MM.1S (cell line): ENCODE measurements around the gene ANKRD2.
A peak's percentile ranks its signal among the peaks of the same experiment; 100 is the strongest.

Experiments used
- DNase-seq: peaks from one replicate; pipeline ENCODE4 v3.0.0-alpha.2; 2015
- H2AFZ ChIP-seq: fragments of 300-600 bp; sonication (generic); 2 replicates; pipeline ENCODE4 v1.6.0; 2016; ENCODE audit warnings: antibody characterized with exemption, low read length
- H3F3A ChIP-seq: fragments of 300-600 bp; sonication (generic); 2 replicates; pipeline ENCODE4 v1.6.1; 2016; ENCODE audit warnings: mild to moderate bottlenecking, antibody characterized with exemption, low read length, moderate library complexity, mixed read lengths; ENCODE audit not compliant: insufficient read depth
- H3K27ac ChIP-seq: fragments of 300-600 bp; sonication (generic); 2 replicates; pipeline ENCODE4 v1.5.1; 2016; ENCODE audit warnings: mild to moderate bottlenecking, low read length
- H3K27me3 ChIP-seq: fragments of 300-600 bp; sonication (generic); replicated peaks from 2 replicates; pipeline ENCODE4 v1.6.0; 2016; ENCODE audit warnings: low read length; ENCODE audit not compliant: insufficient read depth
- H3K36me3 ChIP-seq: fragments of 300-600 bp; sonication (generic); replicated peaks from 2 replicates; pipeline ENCODE4 v1.6.1; 2016; ENCODE audit warnings: mild to moderate bottlenecking, low read length, mixed read lengths; ENCODE audit not compliant: insufficient read depth
- H3K4me1 ChIP-seq: fragments of 300-600 bp; sonication (generic); 2 replicates; pipeline ENCODE4 v1.6.1; 2016; ENCODE audit warnings: low read length, mixed read lengths
- H3K4me2 ChIP-seq: fragments of 300-600 bp; sonication (generic); 2 replicates; pipeline ENCODE4 v1.6.0; 2016; ENCODE audit warnings: low read depth, low read length
- H3K4me3 ChIP-seq: fragments of 300-600 bp; sonication (generic); 2 replicates; pipeline ENCODE4 v1.5.1; 2016; ENCODE audit warnings: low read length, mixed read lengths
- H3K79me2 ChIP-seq: fragments of 300-600 bp; sonication (generic); 2 replicates; pipeline ENCODE4 v1.6.1; 2016; ENCODE audit warnings: mixed run types, low read length, mixed read lengths
- H3K9ac ChIP-seq: fragments of 300-600 bp; sonication (generic); 2 replicates; pipeline ENCODE4 v1.6.1; 2016; ENCODE audit warnings: low read length, mixed read lengths
- H3K9me2 ChIP-seq: fragments of 300-600 bp; sonication (generic); replicated peaks from 2 replicates; pipeline ENCODE4 v1.6.1; 2016; ENCODE audit warnings: mild to moderate bottlenecking, low read length, mixed read lengths; ENCODE audit not compliant: insufficient read depth
- H3K9me3 ChIP-seq: fragments of 300-600 bp; sonication (generic); replicated peaks from 2 replicates; pipeline ENCODE4 v1.6.1; 2016; ENCODE audit warnings: mild to moderate bottlenecking, low read length, mixed read lengths; ENCODE audit not compliant: insufficient read depth
- H4K20me1 ChIP-seq: fragments of 300-600 bp; sonication (generic); 2 replicates; pipeline ENCODE4 v1.6.1; 2016; ENCODE audit warnings: mild to moderate bottlenecking, low read length, moderate library complexity, mixed read lengths; ENCODE audit not compliant: insufficient read depth
- CTCF ChIP-seq: fragments of 300-600 bp; sonication (generic); IDR thresholded peaks from 2 replicates; pipeline ENCODE4 v1.5.1; 2016; ENCODE audit warnings: antibody characterized with exemption, low read length, mixed read lengths
- EZH2 ChIP-seq: fragments of 300-600 bp; sonication (generic); optimal IDR thresholded peaks from 2 replicates; pipeline ENCODE3; 2017; ENCODE audit warnings: low read depth, mild to moderate bottlenecking, antibody characterized with exemption, low read length, mixed read lengths
- EZH2phosphoT487 ChIP-seq: fragments of 300-600 bp; sonication (generic); IDR thresholded peaks from 2 replicates; pipeline ENCODE4 v1.6.1; 2018; ENCODE audit warnings: antibody characterized with exemption, low read length

ANKRD2 gene

DNA sequence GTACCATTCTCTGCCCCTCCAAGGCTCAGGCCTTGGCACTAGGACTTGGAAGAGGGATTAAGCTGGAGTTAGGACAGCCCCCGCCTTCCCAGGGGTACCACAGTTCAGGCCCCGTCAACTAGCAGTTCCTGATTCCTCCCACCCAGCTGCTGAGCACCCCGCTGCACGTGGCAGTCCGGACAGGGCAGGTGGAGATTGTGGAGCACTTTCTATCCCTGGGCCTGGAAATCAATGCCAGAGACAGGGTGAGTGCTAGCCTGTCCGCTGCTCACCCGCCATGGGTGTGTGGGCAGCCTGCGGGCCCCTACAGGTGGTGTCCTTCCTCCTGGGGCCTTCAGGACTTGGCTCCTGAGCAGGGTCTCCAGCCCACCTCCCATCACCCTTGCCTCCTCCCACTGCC lies 9.6 kb downstream of the ANKRD2 start:
- no peak overlapping the region for H3K4me3 ChIP-seq
- H4K20me1 ChIP-seq: no peaks in the 10 kb centered on the region
- no peak overlapping the region for H3K27ac ChIP-seq
- H3K27me3 ChIP-seq: no peaks in the 10 kb centered on the region
- H3K9me3 ChIP-seq: no peaks in the 10 kb centered on the region
- H3K4me2 ChIP-seq: no peak overlapping the region
- no peaks in the 10 kb centered on the region for H3K9me2 ChIP-seq
- no peaks in the 10 kb centered on the region for H3K79me2 ChIP-seq
- H3K36me3 ChIP-seq: no peaks in the 10 kb centered on the region
- no peaks in the 10 kb centered on the region for H3K4me1 ChIP-seq
- TF ChIP-seq EZH2phosphoT487: no peak
- TF ChIP-seq EZH2: no peak
- TF ChIP-seq CTCF: no peak
- H3F3A ChIP-seq: no peaks in the 10 kb centered on the region
- H2AFZ ChIP-seq: no peak overlapping the region
- no peak for DNase-seq
- H3K9ac ChIP-seq: no peak overlapping the region

DNA sequence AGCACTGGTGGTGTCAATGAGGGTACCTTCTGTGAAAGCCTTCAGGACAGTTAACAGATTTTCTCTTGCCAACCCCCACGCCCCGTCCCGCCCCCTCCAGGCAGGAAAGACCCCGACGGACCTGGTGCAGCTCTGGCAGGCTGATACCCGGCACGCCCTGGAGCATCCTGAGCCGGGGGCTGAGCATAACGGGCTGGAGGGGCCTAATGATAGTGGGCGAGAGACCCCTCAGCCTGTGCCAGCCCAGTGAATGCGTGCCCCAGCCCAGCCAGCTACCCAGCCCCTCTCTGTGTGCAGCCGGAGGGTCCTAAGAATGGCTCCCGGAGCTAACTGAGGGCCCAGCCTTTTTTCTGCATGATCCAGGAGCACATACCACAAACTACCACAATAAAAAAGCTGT lies 10.9 kb downstream of the ANKRD2 start:
- DNase-seq: no peak
- Histone ChIP-seq H3K27me3 (no peaks in the 10 kb centered on the region), H3F3A (no peaks in the 10 kb centered on the region), H3K4me3 (no peak overlapping the region), H3K27ac (no peak overlapping the region), H3K4me2 (no peak overlapping the region), H3K79me2 (no peaks in the 10 kb centered on the region), H2AFZ (0 out of 2 replicates have a peak overlapping the region, but pooled peaks have one; percentile 42), H3K9ac (no peak overlapping the region), H4K20me1 (no peaks in the 10 kb centered on the region), H3K9me3 (no peaks in the 10 kb centered on the region), H3K9me2 (no peaks in the 10 kb centered on the region), H3K36me3 (no peaks in the 10 kb centered on the region), H3K4me1 (no peaks in the 10 kb centered on the region)
- TF ChIP-seq CTCF: no peak
- TF ChIP-seq EZH2: no peak
- TF ChIP-seq EZH2phosphoT487: no peak

DNA sequence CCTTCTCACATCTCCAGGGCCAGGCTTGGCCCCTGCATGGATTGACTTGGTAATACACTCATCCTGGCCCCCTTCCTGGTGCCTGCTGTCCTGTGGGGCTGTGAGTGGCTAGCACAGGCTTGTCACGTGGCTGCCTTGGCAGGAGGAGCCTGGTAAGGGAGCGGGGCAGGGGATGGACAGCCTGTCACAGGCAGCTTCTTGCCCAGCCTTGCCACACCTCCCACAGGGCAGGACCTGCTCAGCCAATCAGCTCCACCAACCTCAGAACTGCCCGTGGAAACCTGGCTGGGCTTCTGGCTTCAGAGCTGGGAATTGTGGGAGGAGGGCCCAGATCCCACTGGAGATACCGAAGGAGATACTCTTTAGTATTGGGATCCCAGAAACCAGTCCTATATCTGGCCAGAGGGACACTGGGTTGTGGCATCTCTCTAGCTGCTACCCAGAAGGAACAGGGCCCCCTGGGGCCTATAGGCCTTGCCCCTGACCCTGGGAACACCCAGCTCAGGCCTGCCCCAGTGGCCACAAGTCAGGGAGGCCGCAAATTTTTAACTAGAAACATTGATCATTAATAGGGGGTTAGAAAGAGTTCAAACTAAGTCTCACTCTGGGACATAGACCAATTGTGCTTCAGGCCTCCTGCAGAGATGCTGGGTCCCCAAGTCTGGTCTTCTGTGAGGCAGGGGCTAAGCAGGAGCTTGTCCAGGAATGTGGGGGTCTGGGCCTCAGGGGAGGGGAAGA lies 11.7 kb downstream of the ANKRD2 start, which contains the start of gene HOGA1:
Gene HOGA1 (plus strand): TSS at position 330 of the 738 bp plus-strand sequence. CDS start 315 bp downstream, at position 645.
- Histone ChIP-seq H3K9me2 (no peaks in the 10 kb centered on the region), H3K4me1 (no peaks in the 10 kb centered on the region), H3K79me2 (no peaks in the 10 kb centered on the region), H3F3A (no peaks in the 10 kb centered on the region), H3K4me2 (no peak within 1 kb of the TSS), H4K20me1 (no peaks in the 10 kb centered on the region), H3K27me3 (no peaks in the 10 kb centered on the region), H3K9ac (no peak within 1 kb of the TSS), H3K36me3 (no peaks in the 10 kb centered on the region), H3K9me3 (no peaks in the 10 kb centered on the region), H3K27ac (no peak within 1 kb of the TSS), H3K4me3 (no peak within 1 kb of the TSS), H2AFZ (0 out of 2 replicates have a peak within 1 kb of the TSS, but pooled peaks have one; percentile 42)
- DNase-seq: no peak
- TF ChIP-seq EZH2phosphoT487 (no peak), CTCF (no peak)
